Adrenal gland (tissue), 12 donors: ENCODE results near the gene B3GALNT2. TPM values are rescaled to one million over a fixed set of nuclear protein-coding genes. Genes with fewer than 3 reads are reported as not detected.
A peak's percentile ranks its signal among the peaks of the same experiment; 100 is the strongest.

Experiments
- DNase-seq, 7 donors: peaks; one replicate each; pipeline ENCODE4 v3.0.0-alpha.2; 2019 to 2020
- H3K27ac ChIP-seq, 5 donors: fragments of 200-600 bp; sonication (generic) in 4 of 5; 1 replicate in 3 of 5; 2 replicates in 2 of 5; pipeline versions ENCODE4 v1.5.1 to v1.8.0; 2016 to 2020; ENCODE audit warnings: mild to moderate bottlenecking in 1 of 5
- H3K27me3 ChIP-seq: fragments of 200-600 bp; 2 replicates; pipeline ENCODE4 v1.8.0; 2021
- H3K36me3 ChIP-seq, 2 donors: fragments of 200-600 bp; replicated peaks in 1 of 2; 1 replicate in 1 of 2; 2 replicates in 1 of 2; pipeline versions ENCODE4 v1.5.1 to v1.8.0; 2018 to 2022
- H3K4me1 ChIP-seq, 2 donors: fragments of 200-600 bp; replicated peaks in 1 of 2; 1 replicate in 1 of 2; 2 replicates in 1 of 2; pipeline versions ENCODE4 v1.5.1 to v1.8.0; 2018 to 2021
- H3K4me3 ChIP-seq, 4 donors: fragments of 200-600 bp; sonication (generic) in 3 of 4; one replicate each; pipeline ENCODE4 v1.5.1; 2016 to 2018
- H3K9me3 ChIP-seq, 3 donors: fragments of 200-600 bp; sonication (generic) in 1 of 3; replicated peaks in 1 of 3; 1 replicate in 2 of 3; 2 replicates in 1 of 3; pipeline versions ENCODE4 v1.5.1 to v1.8.0; 2016 to 2021
- POLR2A ChIP-seq, 2 donors: fragments of 450-650 bp; IDR thresholded peaks; one replicate each; pipeline ENCODE4 v1.6.1; 2017; ENCODE audit warnings: antibody characterized with exemption in 2 of 2, mild to moderate bottlenecking in 2 of 2, moderate library complexity in 1 of 2
- WGBS, 4 donors: extraction: QIAGEN DNeasy Blood & Tissue Kit in 2 of 4; methylation state at CpG; one replicate each; pipeline versions ENCODE4 v1.1.5 to v1.1.7; 2013 to 2017; 5-methylcytosine and 5-hydroxymethylcytosine counted together
- intact Hi-C, 2 donors: fragments of 100-400 bp; cut with DNase I; formaldehyde crosslinking; loops; one replicate each; pipeline versions ENCODE4 v1.14.1 to v1.15.0; 2022 to 2023
- polyA plus RNA-seq, 3 donors: library from polyadenylated mRNA; stranded (reverse); fragments of 200-250 nt in 2 of 3; fragments of 350-450 nt in 1 of 3; fragmentation: Illumina TruSeq in 1 of 3; extraction: RNeasy Lipid Tissue Mini Kit (QIAGEN cat#74804) in 1 of 3; gene quantifications; one replicate each; pipeline ENCODE4 v1.2.3, GENCODE V29; 2013 to 2014
- total RNA-seq, 9 donors: library from RNA; depleted of rRNA in 4 of 9; stranded (reverse); fragments of >200 nt in 4 of 9; fragments of 120-200 nt in 1 of 9; fragmentation: NEBNext Ultra II Directional in 1 of 9; extraction: Animal tissue kit (Norgen Biotek cat#: 25700) in 1 of 9; gene quantifications; one replicate each; pipeline versions ENCODE4 v1.1.0 to v1.2.4, GENCODE V29; 2013 to 2023
- TF ChIP-seq, protein P1 (sequence below), 6 experiments: fragments of 450-650 bp in 4 of 6; fragments of 200-600 bp in 2 of 6; sonication (generic) in 1 of 6; IDR thresholded peaks; 1 replicate in 5 of 6; 2 replicates in 1 of 6; pipeline versions ENCODE4 v1.5.1 to v1.8.0; 2016 to 2021; ENCODE audit warnings: antibody characterized with exemption in 6 of 6, mild to moderate bottlenecking in 2 of 6, moderate library complexity in 1 of 6
- donor health status: healthy with polysubstance abuse.
- donor health status: Bipolar disorder and iron deficiency.
- donor health status: DM: yes; HTN: yes; CAD: no.
- donor health status: DM: no; HTN: no; CAD: no.
- donor health status: DM: no; HTN: no; CAD: no.
- donor health status: DM: yes; HTN: yes; CAD: no.

Gene B3GALNT2
- total and polyA plus RNA-seq, 12 donors: 2.7 to 66.2 (median 22.9) TPM

DNA sequence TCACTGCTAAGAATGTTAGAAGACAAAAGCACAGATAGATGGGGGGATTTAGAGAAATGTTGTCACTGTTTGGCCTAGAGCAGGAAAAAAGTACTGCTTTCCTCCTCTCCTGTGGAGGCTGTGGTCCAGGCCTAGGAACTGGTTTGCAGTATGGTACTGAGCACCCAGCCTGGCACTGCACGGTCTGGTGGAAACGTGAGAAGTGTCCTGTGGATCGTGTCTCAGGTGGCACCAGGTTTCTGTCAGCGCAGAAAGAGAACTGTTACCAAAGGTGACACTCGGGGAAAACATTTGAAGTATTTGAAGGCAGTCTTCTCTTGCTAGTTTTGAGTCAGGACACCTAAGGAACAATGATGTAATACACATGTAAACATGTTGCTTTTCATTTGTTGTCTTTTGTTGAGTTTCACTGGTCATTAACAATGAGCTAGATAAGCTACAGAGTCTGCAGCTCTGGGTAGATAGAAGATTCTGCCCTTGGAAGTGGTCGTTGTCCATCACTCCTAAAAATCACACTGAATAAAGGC is 63.0 kb downstream of the B3GALNT2 start:
- H3K36me3 ChIP-seq: peaks cover 0 to 79% of the 10 kb centered on the region in 2 donors
- peaks cover 0 to 5% of the 10 kb centered on the region in 2 donors for H3K4me1 ChIP-seq
- intact Hi-C loops: no loop called here
- 86 to 91% (median 89%) methylated on average over 6 of the region's 6 CpGs for WGBS, 4 donors
- H3K27ac ChIP-seq: no peak overlapping the region
- DNase-seq: peak in 1 of 7 donors; percentile 24
- TF ChIP-seq, protein P1, sequence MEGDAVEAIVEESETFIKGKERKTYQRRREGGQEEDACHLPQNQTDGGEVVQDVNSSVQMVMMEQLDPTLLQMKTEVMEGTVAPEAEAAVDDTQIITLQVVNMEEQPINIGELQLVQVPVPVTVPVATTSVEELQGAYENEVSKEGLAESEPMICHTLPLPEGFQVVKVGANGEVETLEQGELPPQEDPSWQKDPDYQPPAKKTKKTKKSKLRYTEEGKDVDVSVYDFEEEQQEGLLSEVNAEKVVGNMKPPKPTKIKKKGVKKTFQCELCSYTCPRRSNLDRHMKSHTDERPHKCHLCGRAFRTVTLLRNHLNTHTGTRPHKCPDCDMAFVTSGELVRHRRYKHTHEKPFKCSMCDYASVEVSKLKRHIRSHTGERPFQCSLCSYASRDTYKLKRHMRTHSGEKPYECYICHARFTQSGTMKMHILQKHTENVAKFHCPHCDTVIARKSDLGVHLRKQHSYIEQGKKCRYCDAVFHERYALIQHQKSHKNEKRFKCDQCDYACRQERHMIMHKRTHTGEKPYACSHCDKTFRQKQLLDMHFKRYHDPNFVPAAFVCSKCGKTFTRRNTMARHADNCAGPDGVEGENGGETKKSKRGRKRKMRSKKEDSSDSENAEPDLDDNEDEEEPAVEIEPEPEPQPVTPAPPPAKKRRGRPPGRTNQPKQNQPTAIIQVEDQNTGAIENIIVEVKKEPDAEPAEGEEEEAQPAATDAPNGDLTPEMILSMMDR (IDR thresholded peaks at IDR 0.05): no peak
- TF ChIP-seq POLR2A (IDR thresholded peaks at IDR 0.05): no peak
- no peak overlapping the region for H3K4me3 ChIP-seq
- no peaks in the 10 kb centered on the region for H3K9me3 ChIP-seq
- no peaks in the 10 kb centered on the region for H3K27me3 ChIP-seq

DNA sequence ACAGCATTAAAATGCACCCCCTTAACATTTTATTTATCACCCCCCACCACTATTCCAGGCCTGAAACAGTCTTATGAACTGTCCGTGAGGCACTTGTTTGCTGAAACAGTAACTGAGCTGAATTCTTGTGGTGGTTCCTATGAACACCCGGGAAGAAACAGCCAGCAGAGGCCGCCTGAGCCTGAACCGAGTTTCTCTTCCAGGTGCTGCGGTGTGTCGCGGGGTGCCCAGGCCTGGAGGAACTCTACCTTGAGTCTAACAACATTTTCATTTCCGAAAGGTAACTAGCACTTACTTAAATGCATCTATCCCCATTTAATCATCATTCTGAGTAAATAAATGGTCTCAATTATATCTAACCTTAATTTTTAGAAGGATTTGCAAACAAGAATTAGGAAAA is 70.3 kb downstream of the B3GALNT2 start:
- Histone ChIP-seq H3K27me3 (no peaks in the 10 kb centered on the region), H3K9me3 (no peaks in the 10 kb centered on the region), H3K4me1 (no peaks in the 10 kb centered on the region), H3K27ac (no peak overlapping the region), H3K36me3 (peaks cover 0 to 28% of the 10 kb centered on the region in 2 donors), H3K4me3 (no peak overlapping the region)
- intact Hi-C loops: no loop called here
- peak in 1 of 7 donors; percentile 46 for DNase-seq
- TF ChIP-seq POLR2A (IDR thresholded peaks at IDR 0.05): no peak
- TF ChIP-seq, protein P1 (IDR thresholded peaks at IDR 0.05): no peak
- WGBS, 4 donors: 93 to 96% (median 95%) methylated on average over 7 to 8 of the region's 8 CpGs

- H3K27me3 ChIP-seq: no peaks in the 10 kb centered on the region
- no peak for DNase-seq
- H3K4me3 ChIP-seq: no peak overlapping the region
- no peaks in the 10 kb centered on the region for H3K9me3 ChIP-seq
- no peaks in the 10 kb centered on the region for H3K36me3 ChIP-seq
- H3K4me1 ChIP-seq: no peaks in the 10 kb centered on the region
- intact Hi-C loops: no loop called here
- TF ChIP-seq POLR2A (IDR thresholded peaks at IDR 0.05): no peak
- TF ChIP-seq, protein P1 (IDR thresholded peaks at IDR 0.05): no peak
- WGBS, 4 donors: 73 to 91% (median 78%) methylated on average over 6 of the region's 6 CpGs
- no peak overlapping the region for H3K27ac ChIP-seq
Measured at GRCh38 chr1:235430991-235431390, 73.3 kb downstream of the B3GALNT2 start.

GRCh38 chr1:235429143-235429542 is 75.1 kb downstream of the B3GALNT2 start:
- no peak for DNase-seq
- Histone ChIP-seq H3K4me1 (no peaks in the 10 kb centered on the region), H3K36me3 (no peaks in the 10 kb centered on the region), H3K4me3 (no peak overlapping the region), H3K27me3 (no peaks in the 10 kb centered on the region), H3K27ac (no peak overlapping the region), H3K9me3 (no peaks in the 10 kb centered on the region)
- intact Hi-C loops: no loop called here
- TF ChIP-seq, protein P1 (IDR thresholded peaks at IDR 0.05): no peak
- no peak for TF ChIP-seq POLR2A (IDR thresholded peaks at IDR 0.05)
- 79 to 88% (median 83%) methylated on average over 5 of the region's 5 CpGs for WGBS, 4 donors
